NCI-H1417 (cell line): ENCODE results near the gene PPIF.
"Not testable (repeated sequence)": the region's sequence is repeated elsewhere in the genome, so short reads cannot be mapped to it uniquely, and the experiment has no call there.

ENCODE experiments used
- DNase-seq, 3 experiments: peaks; one replicate each; lab custom pipeline; 2025; lab: John Stamatoyannopoulos, UW

PPIF gene

DNA sequence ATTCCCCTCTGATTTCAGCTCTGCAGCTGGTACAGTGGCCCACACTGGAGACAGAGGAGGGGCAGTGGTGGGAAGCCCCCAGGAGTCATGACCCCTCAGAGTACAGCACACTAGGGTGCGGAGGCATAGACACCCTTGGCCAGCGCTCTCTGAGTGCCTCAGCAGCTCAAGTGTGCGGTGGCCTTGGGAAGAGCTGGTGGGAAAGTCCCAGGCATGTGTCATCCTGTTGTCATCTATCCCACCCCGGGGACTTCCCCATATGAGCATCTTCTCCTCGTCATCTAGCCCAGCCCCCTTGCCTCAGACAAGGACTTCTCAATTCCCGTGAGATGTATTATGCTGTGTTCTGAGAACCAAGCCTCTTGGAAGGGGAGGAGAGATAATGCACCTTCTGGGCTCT lies 15.6 kb upstream of the PPIF start:
- no peak for DNase-seq

DNA sequence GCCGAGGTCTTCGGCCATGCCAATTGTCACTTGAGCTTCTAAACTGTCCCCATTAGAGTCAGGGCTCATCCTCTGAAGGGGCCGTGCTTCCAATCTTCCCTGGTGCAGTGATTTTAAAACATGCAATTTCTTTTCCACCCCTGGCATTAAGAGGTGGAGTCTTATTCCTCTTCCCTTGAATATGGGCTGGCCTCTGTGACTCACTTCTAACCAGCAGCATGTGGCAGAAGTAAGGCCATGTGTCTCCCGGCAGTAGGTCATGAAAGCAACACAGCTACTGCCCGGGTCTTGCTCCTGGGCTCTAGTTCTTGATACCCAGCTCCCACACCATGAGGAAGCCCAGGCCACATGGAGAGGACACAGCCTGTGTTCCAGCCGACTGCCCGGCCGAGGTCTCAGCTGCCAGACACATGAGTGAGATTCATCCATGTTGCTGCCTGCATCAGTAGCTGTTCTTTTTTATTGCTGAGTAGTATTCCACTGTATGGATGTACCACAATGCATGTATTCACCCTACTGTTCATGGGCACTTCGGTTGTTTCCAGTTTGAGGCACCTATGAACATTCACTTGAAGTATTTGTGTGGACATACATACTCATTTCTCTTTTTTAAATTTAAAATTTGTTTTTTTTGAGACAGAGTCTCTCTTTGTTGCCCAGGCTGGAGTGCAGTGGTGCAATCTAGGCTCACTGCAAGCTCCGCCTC lies 14.5 kb upstream of the PPIF start:
- not testable (repeated sequence) for DNase-seq

DNA sequence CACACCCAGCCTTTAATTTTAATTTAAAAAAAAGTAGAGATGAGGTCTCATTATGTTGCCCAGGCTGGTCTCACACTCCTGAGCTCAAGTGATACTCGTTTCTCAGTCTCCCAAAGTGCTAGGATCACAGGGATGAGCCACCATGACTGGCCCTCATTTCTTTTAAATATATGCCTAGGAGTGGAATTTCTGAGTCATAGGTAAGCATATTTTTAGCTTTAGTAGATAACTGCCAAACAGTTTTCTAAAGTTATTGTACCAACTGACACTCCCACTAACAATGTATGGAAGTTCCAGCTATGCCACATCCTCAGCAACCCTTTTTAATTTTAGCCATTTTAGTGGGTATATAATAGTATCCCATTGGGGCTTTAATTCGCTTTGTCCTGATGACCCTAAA lies 13.8 kb upstream of the PPIF start:
- no peak for DNase-seq

DNA sequence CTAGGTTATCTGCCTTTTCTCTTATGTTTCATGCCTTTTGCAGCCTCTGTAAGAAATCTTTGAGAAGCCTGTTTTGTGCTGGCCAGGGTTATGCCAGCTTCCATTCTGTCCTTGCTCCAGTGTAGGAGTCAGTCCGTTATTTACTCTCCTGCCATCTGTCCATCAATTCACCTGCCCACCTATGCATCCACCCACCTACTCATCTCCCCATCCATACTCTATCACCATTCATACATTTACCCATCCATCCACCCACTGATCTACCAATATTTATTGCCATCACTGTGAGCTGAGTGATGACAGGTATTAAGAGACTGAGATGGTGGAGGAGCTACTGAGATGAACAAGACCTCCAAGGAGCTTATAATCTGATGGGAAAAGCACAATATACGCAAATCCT lies 12.7 kb upstream of the PPIF start:
- DNase-seq, result no peak

DNA sequence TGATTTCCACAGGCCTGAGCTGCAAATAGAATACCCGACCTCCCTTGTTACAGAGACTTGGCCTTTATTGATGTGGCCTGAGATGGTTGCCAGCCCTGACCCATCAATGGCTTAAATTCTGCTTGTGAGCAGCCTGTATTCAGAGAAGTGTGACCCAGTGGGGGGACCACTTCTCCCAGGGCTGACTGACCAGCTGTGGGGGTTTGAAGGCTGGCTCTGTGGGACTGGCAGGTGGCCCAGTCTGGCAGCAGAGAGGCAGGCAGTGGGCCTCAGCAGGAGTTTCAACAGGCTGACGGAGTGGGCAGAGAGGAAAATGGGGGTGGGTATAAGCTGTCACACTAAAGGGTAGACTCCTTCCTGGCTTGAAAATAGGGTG lies 12.2 kb upstream of the PPIF start:
- DNase-seq, result peak in 1 of 3 experiments; percentile 33

DNA sequence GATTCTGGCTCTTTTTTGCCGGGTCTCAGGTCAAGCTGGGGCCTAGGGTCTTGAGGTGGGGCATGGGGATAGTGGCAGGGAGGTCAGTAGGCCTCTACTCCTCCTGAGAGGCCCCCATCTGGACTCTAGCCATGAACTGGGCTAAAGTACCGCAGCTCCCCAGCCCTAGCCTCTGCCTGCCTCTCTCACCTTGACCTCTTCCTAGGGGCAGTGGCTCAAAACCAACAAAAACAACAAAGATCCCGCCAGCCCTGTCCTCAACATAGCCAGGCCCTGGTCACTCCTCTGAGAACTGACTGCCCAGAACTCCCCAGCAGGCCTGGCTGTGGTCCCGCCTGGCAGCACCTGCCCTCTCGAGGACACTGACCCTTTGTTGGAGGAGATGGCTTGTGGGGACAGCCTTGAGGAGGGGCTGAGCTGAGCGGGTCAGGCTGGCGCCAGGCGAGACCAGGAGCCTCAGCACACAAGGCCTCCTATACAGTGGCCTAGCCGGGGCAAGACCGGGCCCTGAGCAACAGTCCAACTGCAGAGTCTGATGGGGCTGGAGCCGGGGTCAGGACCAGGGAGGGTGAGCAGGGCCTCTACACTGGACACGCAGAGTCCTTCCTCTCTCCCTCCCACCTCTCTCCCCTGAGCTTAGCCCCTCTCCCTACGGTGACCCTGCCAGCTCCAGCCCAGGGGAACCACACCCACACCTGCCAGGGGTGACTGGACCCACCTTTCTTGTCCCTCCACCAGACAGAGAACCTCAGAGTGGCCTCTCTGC lies 11.6 kb upstream of the PPIF start:
- no peak for DNase-seq

DNA sequence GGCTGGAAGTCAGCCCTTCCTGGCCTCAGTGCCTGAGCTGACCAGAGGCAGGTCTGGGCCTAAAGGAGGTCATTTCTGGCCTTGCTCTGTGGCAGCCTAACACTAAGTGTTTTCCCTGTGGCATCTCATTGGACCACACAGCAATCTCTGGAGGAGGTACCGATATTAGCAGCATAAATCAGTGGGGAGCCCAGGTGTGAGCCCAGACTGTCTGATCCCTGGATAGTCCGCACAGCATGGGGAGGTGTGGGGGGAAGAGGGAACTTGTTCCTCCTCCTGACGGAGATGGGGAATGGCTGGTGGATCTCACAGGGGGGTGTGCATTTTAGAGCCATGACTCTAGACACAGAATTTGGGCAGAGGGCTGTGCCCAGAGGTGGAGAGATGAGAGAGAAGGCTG lies 11.0 kb upstream of the PPIF start:
- DNase-seq, result peak in 2 of 3 experiments; percentile 64 to 75

DNA sequence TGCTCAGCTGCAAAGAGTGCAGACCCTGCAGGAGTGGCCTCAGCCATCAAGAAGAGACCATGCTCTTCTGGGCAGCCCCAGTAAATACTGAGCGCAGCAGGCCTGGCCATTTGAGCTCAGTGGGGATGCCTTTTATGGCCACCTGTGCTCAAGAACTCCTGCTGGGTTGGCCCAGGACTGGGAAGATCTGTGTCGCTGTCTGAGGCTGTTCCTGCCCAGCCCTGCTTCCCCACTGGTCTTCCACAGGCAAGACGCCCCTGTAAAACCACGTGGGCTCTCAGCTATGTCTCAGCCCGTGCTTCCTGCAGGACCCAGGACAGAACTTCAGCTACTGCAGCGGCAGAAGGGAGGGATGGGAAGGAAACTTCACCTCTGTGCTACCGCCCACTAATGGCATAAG lies 10.5 kb upstream of the PPIF start:
- DNase-seq, result peak; percentile 6 to 86 (median 65)

DNA sequence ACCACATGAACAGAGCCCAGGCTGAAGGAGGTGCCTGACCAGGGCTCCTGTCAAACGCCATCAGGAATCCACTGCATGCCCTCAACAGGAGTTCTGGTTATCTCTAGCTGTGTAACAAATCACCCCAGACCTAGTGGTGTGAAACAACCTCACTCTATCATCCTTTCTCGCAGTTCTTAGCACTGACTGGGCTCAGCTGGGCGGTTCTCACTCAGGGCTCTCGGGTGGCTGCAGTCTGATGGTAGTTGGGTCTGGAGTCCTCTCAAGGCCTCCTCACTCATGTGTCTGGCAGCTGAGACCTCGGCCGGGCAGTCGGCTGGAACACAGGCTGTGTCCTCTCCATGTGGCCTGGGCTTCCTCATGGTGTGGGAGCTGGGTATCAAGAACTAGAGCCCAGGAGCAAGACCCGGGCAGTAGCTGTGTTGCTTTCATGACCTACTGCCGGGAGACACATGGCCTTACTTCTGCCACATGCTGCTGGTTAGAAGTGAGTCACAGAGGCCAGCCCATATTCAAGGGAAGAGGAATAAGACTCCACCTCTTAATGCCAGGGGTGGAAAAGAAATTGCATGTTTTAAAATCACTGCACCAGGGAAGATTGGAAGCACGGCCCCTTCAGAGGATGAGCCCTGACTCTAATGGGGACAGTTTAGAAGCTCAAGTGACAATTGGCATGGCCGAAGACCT lies 9.3 kb upstream of the PPIF start:
- DNase-seq, result not testable (repeated sequence)

DNA sequence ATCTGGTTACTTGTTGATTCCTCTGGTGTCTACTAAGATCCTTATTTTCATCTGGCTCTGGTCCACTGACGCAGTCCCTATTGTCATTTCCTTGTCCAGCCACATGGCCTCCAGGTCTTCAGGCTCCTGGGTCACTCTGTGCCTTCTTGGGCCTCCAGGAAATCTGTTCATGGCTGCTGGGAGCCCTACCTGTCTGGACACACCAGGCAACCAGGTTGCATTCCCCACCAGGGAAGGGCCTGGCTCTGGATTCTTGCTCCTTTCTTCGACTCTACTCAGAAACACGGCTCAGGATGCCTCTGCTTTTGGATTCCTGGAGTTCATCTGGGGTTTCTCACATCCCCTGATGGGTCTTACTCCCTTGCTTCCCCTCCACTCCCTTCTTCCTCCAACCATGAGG lies 8.0 kb upstream of the PPIF start:
- no peak for DNase-seq

DNA sequence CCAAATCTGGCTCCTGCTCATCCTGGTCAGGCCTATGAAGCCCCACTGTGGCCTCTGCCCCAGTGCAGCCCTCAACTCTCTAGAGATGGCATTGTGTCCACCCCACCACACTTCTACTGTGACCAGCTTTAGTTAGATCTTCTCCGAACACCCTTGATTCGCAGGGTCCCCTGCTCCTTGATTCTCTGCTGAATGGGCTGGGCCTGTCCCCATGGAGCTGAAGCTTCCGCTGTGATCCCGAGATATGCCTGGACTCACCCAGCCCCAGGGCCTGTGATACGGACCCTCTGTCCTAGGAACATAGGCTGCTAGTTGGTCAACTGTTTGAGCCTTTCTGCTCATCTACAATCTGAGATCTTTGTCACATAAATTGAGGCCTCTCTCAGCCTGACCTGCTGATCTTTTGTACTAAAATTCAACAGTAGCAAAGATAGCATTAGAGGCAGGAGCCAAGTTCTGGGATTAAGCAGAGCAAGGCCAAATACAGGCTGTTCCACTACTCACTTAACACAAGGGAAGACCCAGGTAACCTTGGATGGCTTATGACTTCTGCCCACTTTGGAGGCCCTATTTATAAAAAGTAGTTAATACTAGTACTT lies 6.5 kb upstream of the PPIF start:
- DNase-seq, result no peak

DNA sequence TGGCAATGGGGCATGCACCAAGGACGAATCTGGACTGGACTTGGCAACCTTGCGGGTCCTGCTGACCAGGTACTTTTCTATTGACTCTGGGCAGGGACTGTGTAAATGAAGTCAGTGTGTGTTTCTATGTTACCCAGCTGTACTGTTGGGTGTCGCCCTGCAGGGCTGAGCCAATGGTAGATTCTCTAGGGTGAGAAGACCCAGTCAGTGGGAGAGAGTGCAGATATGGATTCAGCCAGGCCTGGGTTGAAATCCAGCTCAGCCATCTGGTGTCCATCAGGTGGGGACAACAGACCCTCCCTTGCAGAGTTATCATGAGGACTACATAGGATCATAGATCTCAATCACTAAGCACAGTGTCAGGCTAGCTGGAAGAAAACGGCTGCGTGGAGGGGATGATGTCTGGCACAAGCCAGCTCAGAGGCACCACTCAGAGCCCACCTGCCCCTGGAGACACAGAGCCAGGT lies 4.9 kb upstream of the PPIF start:
- DNase-seq, result no peak

DNA sequence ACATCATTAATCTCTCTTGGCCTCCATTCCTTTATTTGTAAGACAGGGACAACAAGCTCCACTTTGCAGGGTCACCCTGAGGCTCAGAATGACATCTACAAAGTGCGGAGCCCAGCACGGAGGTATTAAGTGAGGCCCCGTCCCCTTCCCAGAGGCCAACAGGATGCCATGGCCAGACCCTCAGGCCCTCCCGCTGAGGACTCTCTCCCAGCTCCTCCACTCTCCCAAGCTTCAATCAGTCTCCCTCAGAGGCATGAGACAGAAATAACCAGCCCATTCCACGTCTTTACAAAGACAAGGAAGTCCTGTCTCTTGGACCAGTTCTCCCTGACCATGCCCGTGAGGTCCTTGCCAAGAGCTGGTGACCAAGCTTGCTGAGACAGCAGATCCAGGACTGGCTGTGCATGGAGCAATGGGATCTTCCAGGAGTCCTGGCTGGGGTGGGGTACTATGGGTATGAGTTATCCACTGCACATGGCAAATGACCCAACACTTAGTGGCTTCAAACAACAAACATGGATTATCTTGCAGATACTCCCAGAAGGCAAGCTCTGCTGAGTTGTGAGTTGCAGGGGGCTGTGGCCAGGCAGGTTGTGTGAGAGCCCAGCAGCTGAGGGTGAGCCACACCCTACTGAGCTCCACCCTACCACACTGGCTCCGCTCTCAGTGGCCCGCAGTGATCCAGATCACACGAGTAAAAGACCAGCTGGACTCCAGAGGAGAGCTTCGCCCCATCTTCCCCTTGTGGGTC lies 4.3 kb upstream of the PPIF start:
- no peak for DNase-seq

DNA sequence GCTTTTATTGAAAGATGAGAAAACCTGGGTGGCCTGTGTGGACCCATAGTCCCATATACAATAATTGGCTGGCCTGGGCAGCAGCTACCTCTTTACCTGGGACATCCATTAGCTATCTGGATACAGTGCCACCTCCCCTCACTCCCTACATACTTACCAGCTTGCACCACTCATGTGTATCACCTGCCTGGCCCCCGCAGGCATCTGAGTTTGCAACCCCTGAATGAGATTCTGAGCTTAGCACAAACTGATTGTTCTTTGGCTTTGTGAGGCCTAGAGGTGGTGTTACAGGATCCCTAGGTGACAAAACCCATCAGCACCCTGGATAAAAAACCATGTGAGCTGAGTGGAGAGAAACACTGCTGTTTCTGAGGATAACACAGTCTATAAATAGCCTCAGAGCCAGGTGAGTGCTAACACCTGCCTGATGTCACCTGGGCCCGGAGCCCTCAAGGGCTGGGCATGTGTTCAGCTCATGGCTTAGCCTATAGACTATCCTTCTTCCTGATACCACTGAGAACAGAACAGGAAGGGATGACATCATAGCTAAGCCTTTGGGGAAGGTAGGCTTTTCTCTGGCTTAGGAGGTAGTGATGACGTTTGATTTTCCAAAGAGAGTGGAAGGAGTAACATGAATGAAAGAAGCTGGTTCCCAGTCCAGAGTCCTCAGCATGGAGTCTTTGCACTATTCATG lies 2.6 kb upstream of the PPIF start:
- peak; percentile 73 to 87 (median 80) for DNase-seq

DNA sequence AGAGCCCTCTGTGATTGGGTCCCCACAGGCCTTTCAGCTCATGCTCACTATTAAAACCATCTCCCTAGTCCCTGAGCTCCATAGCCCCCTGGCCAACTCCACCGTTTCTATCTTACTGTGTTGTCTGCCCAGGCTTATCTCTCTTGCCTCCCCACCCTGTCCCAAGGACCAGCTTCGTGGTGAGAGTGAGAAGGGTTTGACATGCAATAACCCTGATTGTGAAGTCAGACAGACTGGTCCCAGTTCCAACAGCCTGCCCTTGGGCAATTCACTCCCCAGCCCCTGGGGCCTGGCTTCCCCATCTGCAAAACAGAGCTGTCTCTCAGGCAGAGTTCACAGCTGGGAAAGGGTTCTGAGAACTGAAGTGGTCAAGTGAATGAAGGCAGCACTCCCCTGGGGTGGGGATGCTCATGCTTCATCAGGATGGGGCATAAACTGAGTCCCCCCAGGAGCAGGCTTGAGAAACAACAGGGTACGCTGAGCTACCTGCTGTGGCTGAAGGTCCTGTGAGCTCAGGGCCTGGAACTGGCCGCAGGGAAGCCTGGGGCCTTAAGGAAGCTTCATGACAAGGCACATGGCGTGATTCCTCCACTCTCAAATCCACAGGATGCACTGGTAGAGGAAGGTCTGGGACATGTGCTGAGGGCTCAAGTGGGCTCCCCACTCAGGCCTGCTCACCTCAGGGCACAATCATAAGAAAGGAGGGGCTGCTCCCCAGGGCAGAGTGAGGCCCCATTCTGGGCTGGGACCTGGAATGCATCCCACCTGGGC lies 1.8 kb upstream of the PPIF start:
- DNase-seq, result no peak

DNA sequence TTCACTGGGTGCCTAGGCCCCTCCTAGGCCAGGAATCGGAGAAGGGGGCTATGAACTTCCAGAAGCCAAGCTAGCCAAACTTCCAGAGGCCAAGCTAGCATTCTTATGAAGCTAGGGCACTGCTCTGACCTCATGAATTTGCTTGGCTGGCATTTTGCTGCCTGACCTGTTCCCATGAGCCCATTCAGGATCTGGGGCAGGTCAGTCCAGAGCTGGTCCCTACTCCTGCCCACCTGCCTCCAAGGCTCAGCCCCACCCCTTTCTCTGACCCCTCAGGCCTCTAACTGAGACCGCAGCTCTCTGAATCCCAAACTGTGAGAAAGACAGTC lies 1.3 kb upstream of the PPIF start:
- no peak for DNase-seq

DNA sequence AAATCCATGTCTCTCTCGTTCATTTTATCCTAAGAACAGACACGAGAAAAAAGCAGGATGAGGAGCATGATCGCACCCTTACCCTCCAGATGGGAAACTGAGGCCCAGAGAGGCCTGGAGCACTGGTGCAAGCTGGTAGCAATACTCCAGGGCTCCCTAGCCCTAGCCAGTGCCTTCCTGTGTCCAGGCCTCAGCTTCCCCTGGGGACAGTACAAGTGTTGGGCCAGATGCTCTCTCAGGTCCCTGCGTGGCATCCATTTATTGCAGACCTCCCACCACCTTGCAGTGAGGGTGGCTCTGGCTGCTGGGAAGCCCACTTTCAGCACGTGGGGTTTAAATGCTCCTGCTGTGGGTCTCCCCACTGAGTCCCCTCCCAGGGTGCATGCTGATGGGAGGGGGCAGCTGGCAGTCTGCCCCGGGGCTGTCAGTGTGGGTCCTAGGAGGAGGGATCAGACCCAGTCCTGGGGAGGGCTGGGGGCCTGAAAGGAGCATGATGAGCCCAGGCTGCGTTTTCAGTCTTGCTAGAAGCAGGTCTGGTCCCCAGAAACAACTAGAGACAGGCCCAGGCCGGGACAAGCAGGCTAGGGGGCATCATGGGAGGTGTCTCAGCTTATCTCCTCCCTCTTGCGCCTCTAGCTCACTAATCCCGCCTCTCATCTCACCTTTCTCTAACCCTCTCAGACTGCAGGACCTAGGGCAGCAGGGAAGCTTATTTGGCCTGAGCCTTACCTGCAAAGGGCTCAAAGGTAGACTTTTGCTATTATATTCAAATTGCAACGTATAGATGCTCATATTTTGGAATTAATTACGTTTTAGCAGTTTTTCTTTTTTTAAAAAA lies 662 bp upstream of the PPIF start:
- peak in 1 of 3 experiments; percentile 65 for DNase-seq

DNA sequence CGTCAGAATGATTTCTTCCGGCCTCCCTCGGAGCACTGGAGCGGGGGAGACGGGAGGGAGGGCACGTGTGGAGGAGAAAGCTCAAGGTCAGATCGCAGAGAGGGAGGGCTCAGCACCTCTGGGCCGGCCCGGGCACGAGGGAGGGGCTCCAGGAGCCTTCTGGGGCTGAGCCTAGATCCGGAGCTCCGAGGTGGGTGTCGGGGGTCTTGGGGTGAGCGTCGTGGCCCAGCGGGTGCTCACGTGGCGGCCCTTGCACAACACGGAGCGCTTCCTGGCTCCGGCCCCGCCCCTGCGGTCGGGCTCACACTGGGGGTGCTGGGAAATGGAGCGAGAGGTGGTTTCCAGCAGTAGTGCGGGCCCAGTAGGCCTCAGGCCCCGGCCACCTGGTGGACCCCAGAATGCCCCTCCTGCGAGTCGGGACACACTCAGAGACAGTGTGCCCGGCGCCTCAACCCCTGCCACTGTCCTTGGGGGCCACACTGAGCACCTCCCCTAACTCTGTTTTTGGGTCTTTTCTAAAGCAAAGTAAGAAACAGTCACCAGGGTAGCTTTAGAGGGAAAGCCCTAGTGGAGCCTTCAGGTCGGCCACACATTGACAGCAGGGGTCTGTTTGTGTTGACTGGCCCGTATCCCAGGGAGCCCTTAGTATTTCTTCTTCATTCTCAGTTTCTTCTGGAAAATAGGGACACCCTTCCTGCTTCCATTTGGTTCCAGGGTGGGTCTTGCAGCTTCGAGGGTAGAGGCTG lies 798 bp downstream of the PPIF start:
- DNase-seq, result peak in 2 of 3 experiments; percentile 58

DNA sequence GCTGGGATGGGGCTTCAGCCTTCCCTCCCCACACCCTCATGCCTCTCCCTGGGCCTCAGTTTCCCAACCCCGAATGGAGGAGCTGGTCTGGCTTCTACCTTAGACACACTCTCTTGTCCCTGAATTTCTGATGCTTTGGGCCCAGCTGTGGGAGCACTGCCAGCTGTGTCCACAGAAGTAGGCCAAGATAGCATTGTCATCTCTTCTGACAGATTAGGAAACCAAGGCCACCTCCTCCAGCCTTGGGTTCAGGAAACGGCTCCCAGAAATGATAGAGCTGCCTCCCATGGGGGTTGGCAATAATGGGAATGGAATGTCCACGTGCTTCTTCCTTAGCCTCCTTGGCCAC lies 1.3 kb downstream of the PPIF start:
- DNase-seq, result no peak
